K562 (cell line): ENCODE measurements around the gene HOXC11. TPM values are rescaled to one million over a fixed set of nuclear protein-coding genes. Genes with fewer than 3 reads are reported as not detected.

Experiments
- ATAC-seq: fragments of 200-7000 bp; cut with Tn5 transposase; 3 replicates; pipeline ENCODE4 v1.9.1; 2020; ENCODE audit warnings: moderate library complexity
- BruUV-seq: library from RNA; stranded (reverse); fragments of 400-500 nt; replicated peaks from 2 replicates; lab custom pipeline; 2021; lab: Mats Ljungman, UMichigan
- CTCF ChIA-PET: fragments of 300-600 bp; formaldehyde crosslinking; extraction: SDS; loops from one replicate; lab custom pipeline; 2021; ENCODE audit warnings: low intra/inter-chr PET ratio; lab: Yijun Ruan, JAX
- POLR2A ChIA-PET: fragments of 300-600, 350-650 bp; sonication (Branson Sonifier 250); formaldehyde crosslinking; extraction: SDS; loops from one replicate; lab custom pipeline; 2021; ENCODE audit warnings: antibody characterized with exemption, inconsistent platforms; lab: Yijun Ruan, JAX
- DNase-seq, 4 experiments: peaks; one replicate each; pipeline versions ENCODE4 v3.0.0 to v3.0.0-alpha.2; 2011 to 2018; ENCODE audit warnings: low spot score in 3 of 4, mixed read lengths in 3 of 4; ENCODE audit errors: extremely low read depth in 1 of 4
- FAIRE-seq: peaks from 2 replicates; lab custom pipeline; 2011; peaks lifted over from hg19 to GRCh38; lab: Jason Lieb, UNC
- H2AFZ ChIP-seq: 2 replicates; pipeline ENCODE4 v1.6.0; 2011; ENCODE audit warnings: low read depth, low read length, control low read depth, inconsistent platforms
- H3K27ac ChIP-seq: fragments of 200-600 bp; 3 replicates; pipeline ENCODE4 v1.8.0; 2011; ENCODE audit warnings: low read depth, mild to moderate bottlenecking, control low read depth, inconsistent platforms, low read length, moderate library complexity, mixed read lengths; ENCODE audit errors: extremely low read depth
- H3K27me3 ChIP-seq, 2 experiments: fragments of 300-600 bp in 1 of 2; 2 replicates in 1 of 2; 3 replicates in 1 of 2; pipeline versions ENCODE4 v1.6.0 to v1.8.0; 2011; ENCODE audit warnings: inconsistent platforms in 2 of 2, low read length in 2 of 2, mild to moderate bottlenecking in 1 of 2, mixed read lengths in 1 of 2, moderate library complexity in 1 of 2; ENCODE audit not compliant: control insufficient read depth in 2 of 2, insufficient read depth in 2 of 2
- H3K36me3 ChIP-seq: fragments of 300-600 bp; 3 replicates; pipeline ENCODE4 v1.8.0; 2011; ENCODE audit warnings: mild to moderate bottlenecking, low read length, inconsistent platforms; ENCODE audit not compliant: control insufficient read depth, insufficient read depth
- H3K4me1 ChIP-seq, 2 experiments: fragments of 200-600 bp in 1 of 2; replicated peaks in 1 of 2; 2 replicates in 1 of 2; 3 replicates in 1 of 2; pipeline versions ENCODE4 v1.5.1 to v1.8.0; 2011; ENCODE audit warnings: inconsistent platforms in 2 of 2, low read length in 2 of 2, mild to moderate bottlenecking in 1 of 2, mixed read lengths in 1 of 2, moderate library complexity in 1 of 2; ENCODE audit not compliant: control insufficient read depth in 2 of 2, insufficient read depth in 2 of 2
- H3K4me2 ChIP-seq: 2 replicates; pipeline ENCODE4 v1.6.1; 2011; ENCODE audit warnings: low read length, control low read depth, inconsistent platforms, mixed read lengths; ENCODE audit not compliant: insufficient read depth
- H3K4me3 ChIP-seq: fragments of 200-600 bp; sonication (generic), shearing (Covaris generic); 2 replicates; pipeline ENCODE4 v1.5.1; 2016; ENCODE audit warnings: control low read depth, inconsistent platforms
- H3K79me2 ChIP-seq: fragments of 200-600 bp; 3 replicates; pipeline ENCODE4 v1.8.0; 2011; ENCODE audit warnings: low read length, inconsistent platforms; ENCODE audit not compliant: control insufficient read depth, insufficient read depth
- H3K9ac ChIP-seq, 2 experiments: 2 replicates each; pipeline versions ENCODE4 v1.6.0 to v1.6.1; 2011; ENCODE audit warnings: low read depth in 2 of 2, low read length in 2 of 2, control low read depth in 1 of 2, inconsistent platforms in 1 of 2, mild to moderate bottlenecking in 1 of 2, mixed read lengths in 1 of 2; ENCODE audit not compliant: insufficient read depth in 1 of 2
- H3K9me1 ChIP-seq: one replicate; pipeline ENCODE4 v1.6.0; 2011; ENCODE audit warnings: inconsistent platforms, mild to moderate bottlenecking, low read length, moderate library complexity; ENCODE audit not compliant: control insufficient read depth, insufficient read depth
- H3K9me3 ChIP-seq: replicated peaks from 2 replicates; pipeline ENCODE4 v1.5.1; 2011; ENCODE audit warnings: low read depth, low read length, inconsistent platforms; ENCODE audit not compliant: control insufficient read depth, insufficient read depth
- H4K20me1 ChIP-seq: replicated peaks from 2 replicates; pipeline ENCODE4 v1.6.1; 2011; ENCODE audit warnings: low read length, inconsistent platforms, mixed read lengths; ENCODE audit not compliant: control insufficient read depth, insufficient read depth
- FOXA1 ChIP-seq: fragments of 450-650 bp; IDR thresholded peaks from 2 replicates; pipeline ENCODE4 v1.6.1; 2016; ENCODE audit warnings: mild to moderate bottlenecking, borderline replicate concordance
- MYBL2 ChIP-seq, 2 experiments: fragments of 450-650 bp in 1 of 2; sonication (generic) in 1 of 2; formaldehyde crosslinking in 1 of 2; IDR thresholded peaks; 2 replicates each; pipeline versions ENCODE4 v1.6.1 to v1.8.1; 2017 to 2022; ENCODE audit warnings: borderline replicate concordance in 1 of 2, inconsistent platforms in 1 of 2, low read depth in 1 of 2, mild to moderate bottlenecking in 1 of 2, missing genetic modification reagents in 1 of 2, moderate library complexity in 1 of 2
- NFIX ChIP-seq: fragments of 250-450 bp; sonication (Bioruptor Pico); IDR thresholded peaks from 2 replicates; pipeline ENCODE4 v1.4.0; 2020; ENCODE audit warnings: low read depth, mild to moderate bottlenecking, moderate library complexity
- RREB1 ChIP-seq: fragments of 250-450 bp; sonication (Bioruptor Pico); IDR thresholded peaks from 2 replicates; pipeline ENCODE4 v1.4.0; 2020
- TARDBP ChIP-seq: fragments of 450-650 bp; IDR thresholded peaks from 2 replicates; pipeline ENCODE4 v1.6.1; 2016
- ZKSCAN1 ChIP-seq: fragments of 150-350 bp; IDR thresholded peaks from 2 replicates; pipeline ENCODE4 v1.6.1; 2016; ENCODE audit warnings: low read depth, low read length
- ZNF507 ChIP-seq: conservative IDR thresholded peaks from 2 replicates; pipeline ENCODE4 v1.6.1; 2017; ENCODE audit warnings: missing genetic modification characterization, missing compliant biosample characterization
- WGBS: fragments of 100-300 bp; shearing (Covaris generic); methylation state at CpG from one replicate; pipeline ENCODE4 v1.1.6; 2016; ENCODE audit warnings: low coverage, mixed read lengths; ENCODE audit not compliant: insufficient coverage; ENCODE audit errors: missing lambda C conversion rate; 5-methylcytosine and 5-hydroxymethylcytosine counted together
- in situ Hi-C: fragments of 300-500 bp; cut with MboI; formaldehyde crosslinking; loops from 4 replicates; pipeline ENCODE4 v1.15.0; 2018; ENCODE audit warnings: inconsistent platforms, mixed read lengths
- intact Hi-C: fragments of 100-400 bp; cut with micrococcal nuclease; formaldehyde crosslinking; loops from 2 replicates; pipeline ENCODE4 v1.14.2; 2022
- polyA plus RNA-seq, 8 experiments: library from polyadenylated mRNA; depleted of rRNA in 4 of 8; stranded (reverse) in 5 of 8; unstranded in 3 of 8; fragments of >200 nt; fragmentation: Nextera tagmentation in 2 of 8; fragmentation: Illumina TruSeq in 1 of 8; extraction: Ambion mirVana in 2 of 8; extraction: Trizol in 1 of 8; gene quantifications; 2 replicates each; pipeline versions ENCODE4 v1.2.1 to v1.2.3, GENCODE V29; 2011 to 2014; ENCODE audit warnings: inconsistent platforms in 1 of 8, missing spikeins in 1 of 8
- total RNA-seq, 7 experiments: library from RNA; depleted of rRNA in 6 of 7; stranded (reverse); fragments of >200 nt in 6 of 7; fragmentation: Illumina TruSeq in 2 of 7; extraction: Trizol in 2 of 7; gene quantifications; 2 replicates each; pipeline versions ENCODE4 v1.2.1 to v1.2.3, GENCODE V29; 2011 to 2021; ENCODE audit warnings: low replicate concordance in 1 of 7
- TF ChIP-seq, protein P1 (sequence below): sonication (generic); formaldehyde crosslinking; IDR thresholded peaks from 2 replicates; pipeline ENCODE4 v1.8.0; 2022; ENCODE audit warnings: missing genetic modification reagents, mild to moderate bottlenecking, borderline replicate concordance
- TF ChIP-seq, protein P2 (sequence below), 2 experiments: IDR thresholded peaks; 2 replicates each; pipeline ENCODE4 v1.6.1; 2012; ENCODE audit warnings: improper control_type of control experiment in 2 of 2, low read depth in 2 of 2, low read length in 2 of 2, borderline replicate concordance in 1 of 2
- TF ChIP-seq, protein P3 (sequence below), 3 experiments: IDR thresholded peaks in 2 of 3; conservative IDR thresholded peaks in 1 of 3; 2 replicates each; pipeline ENCODE4 v1.5.1; 2011 to 2012; ENCODE audit warnings: low read length in 3 of 3, mild to moderate bottlenecking in 3 of 3, control low read depth in 2 of 3, improper control_type of control experiment in 1 of 3, inconsistent platforms in 1 of 3, low read depth in 1 of 3, mixed read lengths in 1 of 3, moderate library complexity in 1 of 3; ENCODE audit not compliant: insufficient read depth in 2 of 3

HOXC11 gene
- total and polyA plus RNA-seq, 9 of the 15 experiments (the other 6 are each of a cell fraction or from before 2014, with no cell fraction given) = not detected

- BruUV-seq = no TSS peak
- Histone ChIP-seq H3K9ac (no peak overlapping the region), H3K9me3 (no peaks in the 10 kb centered on the region), H3K4me2 (no peak overlapping the region), H4K20me1 (peaks cover 7% of the 10 kb centered on the region), H2AFZ (no peak overlapping the region), H3K27ac (no peak overlapping the region), H3K27me3 (peaks cover 53 to 68% of the 10 kb centered on the region in 2 experiments), H3K9me1 (no peaks in the 10 kb centered on the region), H3K4me1 (peaks cover 12 to 47% of the 10 kb centered on the region in 2 experiments; a peak in 4 of 5 replicates), H3K79me2 (no peaks in the 10 kb centered on the region), H3K4me3 (no peak overlapping the region), H3K36me3 (no peaks in the 10 kb centered on the region)
- in situ Hi-C loops (no loop called here), intact Hi-C loops (loop anchor here (1.0 kb wide), 1 partner anchor 185 kb away; no protein-coding TSS in a partner anchor)
- no peak for FAIRE-seq
- 18% methylated on average over 13 of the region's 13 CpGs for WGBS
- peak; percentile 29; the same call in 1 of the 3 replicates for ATAC-seq
- DNase-seq = peak in 1 of 4 experiments; percentile 26
- ChIA-PET CTCF (no interaction called here), POLR2A (interaction anchor here (0.7 to 1.5 kb wide), 5 partner anchors 11 to 182 kb away, joined by 3 to 4 read pairs (median 3); no protein-coding TSS in a partner anchor)
- no peak for TF ChIP-seq ZKSCAN1
- no peak for TF ChIP-seq MYBL2 (IDR thresholded peaks at IDR 0.05; ENCODE audit: low read depth)
- TF ChIP-seq MYBL2 (CRISPR knock-in tag; IDR thresholded peaks at IDR 0.05; ENCODE audit: borderline replicate concordance) = no peak
- TF ChIP-seq RREB1 (CRISPR knock-in tag) = no peak
- TF ChIP-seq FOXA1 = no peak
- TF ChIP-seq, protein P1, sequence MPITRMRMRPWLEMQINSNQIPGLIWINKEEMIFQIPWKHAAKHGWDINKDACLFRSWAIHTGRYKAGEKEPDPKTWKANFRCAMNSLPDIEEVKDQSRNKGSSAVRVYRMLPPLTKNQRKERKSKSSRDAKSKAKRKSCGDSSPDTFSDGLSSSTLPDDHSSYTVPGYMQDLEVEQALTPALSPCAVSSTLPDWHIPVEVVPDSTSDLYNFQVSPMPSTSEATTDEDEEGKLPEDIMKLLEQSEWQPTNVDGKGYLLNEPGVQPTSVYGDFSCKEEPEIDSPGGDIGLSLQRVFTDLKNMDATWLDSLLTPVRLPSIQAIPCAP = no peak
- TF ChIP-seq, protein P2, sequence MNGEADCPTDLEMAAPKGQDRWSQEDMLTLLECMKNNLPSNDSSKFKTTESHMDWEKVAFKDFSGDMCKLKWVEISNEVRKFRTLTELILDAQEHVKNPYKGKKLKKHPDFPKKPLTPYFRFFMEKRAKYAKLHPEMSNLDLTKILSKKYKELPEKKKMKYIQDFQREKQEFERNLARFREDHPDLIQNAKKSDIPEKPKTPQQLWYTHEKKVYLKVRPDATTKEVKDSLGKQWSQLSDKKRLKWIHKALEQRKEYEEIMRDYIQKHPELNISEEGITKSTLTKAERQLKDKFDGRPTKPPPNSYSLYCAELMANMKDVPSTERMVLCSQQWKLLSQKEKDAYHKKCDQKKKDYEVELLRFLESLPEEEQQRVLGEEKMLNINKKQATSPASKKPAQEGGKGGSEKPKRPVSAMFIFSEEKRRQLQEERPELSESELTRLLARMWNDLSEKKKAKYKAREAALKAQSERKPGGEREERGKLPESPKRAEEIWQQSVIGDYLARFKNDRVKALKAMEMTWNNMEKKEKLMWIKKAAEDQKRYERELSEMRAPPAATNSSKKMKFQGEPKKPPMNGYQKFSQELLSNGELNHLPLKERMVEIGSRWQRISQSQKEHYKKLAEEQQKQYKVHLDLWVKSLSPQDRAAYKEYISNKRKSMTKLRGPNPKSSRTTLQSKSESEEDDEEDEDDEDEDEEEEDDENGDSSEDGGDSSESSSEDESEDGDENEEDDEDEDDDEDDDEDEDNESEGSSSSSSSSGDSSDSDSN (IDR thresholded peaks at IDR 0.05; ENCODE audit: borderline replicate concordance in 1 of 2, low read depth in 2 of 2, low read length in 2 of 2) = 0 out of 4 replicates have a peak, but pooled peaks of 1 of the 2 experiments have one; percentile 36
- no peak for TF ChIP-seq TARDBP
- no peak for TF ChIP-seq ZNF507 (tag)
- TF ChIP-seq NFIX (CRISPR knock-in tag) = no peak
- TF ChIP-seq, protein P3, sequence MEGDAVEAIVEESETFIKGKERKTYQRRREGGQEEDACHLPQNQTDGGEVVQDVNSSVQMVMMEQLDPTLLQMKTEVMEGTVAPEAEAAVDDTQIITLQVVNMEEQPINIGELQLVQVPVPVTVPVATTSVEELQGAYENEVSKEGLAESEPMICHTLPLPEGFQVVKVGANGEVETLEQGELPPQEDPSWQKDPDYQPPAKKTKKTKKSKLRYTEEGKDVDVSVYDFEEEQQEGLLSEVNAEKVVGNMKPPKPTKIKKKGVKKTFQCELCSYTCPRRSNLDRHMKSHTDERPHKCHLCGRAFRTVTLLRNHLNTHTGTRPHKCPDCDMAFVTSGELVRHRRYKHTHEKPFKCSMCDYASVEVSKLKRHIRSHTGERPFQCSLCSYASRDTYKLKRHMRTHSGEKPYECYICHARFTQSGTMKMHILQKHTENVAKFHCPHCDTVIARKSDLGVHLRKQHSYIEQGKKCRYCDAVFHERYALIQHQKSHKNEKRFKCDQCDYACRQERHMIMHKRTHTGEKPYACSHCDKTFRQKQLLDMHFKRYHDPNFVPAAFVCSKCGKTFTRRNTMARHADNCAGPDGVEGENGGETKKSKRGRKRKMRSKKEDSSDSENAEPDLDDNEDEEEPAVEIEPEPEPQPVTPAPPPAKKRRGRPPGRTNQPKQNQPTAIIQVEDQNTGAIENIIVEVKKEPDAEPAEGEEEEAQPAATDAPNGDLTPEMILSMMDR (IDR thresholded peaks at IDR 0.05 in 2 of 3, conservative IDR thresholded peaks at IDR 0.05 in 1 of 3; ENCODE audit: insufficient read depth in 2 of 3, low read depth in 1 of 3, low read length in 3 of 3) = 0 out of 6 replicates have a peak, but pooled peaks of 1 of the 3 experiments have one; percentile 21
These were observed 20.6 kb upstream of the HOXC11 start for GRCh38 chr12:53952335-53952694.
